ENCODE results near the gene TWSG1.
A peak's percentile ranks its signal among the peaks of the same experiment; 100 is the strongest.
"Not testable (repeated sequence)": the region's sequence is repeated elsewhere in the genome, so short reads cannot be mapped to it uniquely, and the experiment has no call there.

The TWSG1 gene

GRCh38 chr18:9422816-9423519 lies 88.4 kb downstream of the TWSG1 start:
- no peak for DNase-seq

GRCh38 chr18:9423648-9424047 lies 89.1 kb downstream of the TWSG1 start:
- not testable (repeated sequence) for DNase-seq

GRCh38 chr18:9424235-9424634 lies 89.7 kb downstream of the TWSG1 start:
- not testable (repeated sequence) for DNase-seq

GRCh38 chr18:9426753-9427152 lies 92.2 kb downstream of the TWSG1 start:
- no peak for DNase-seq

- DNase-seq: no peak
Observed at GRCh38 chr18:9428301-9428706, 93.7 kb downstream of the TWSG1 start.

GRCh38 chr18:9428862-9429661 lies 94.5 kb downstream of the TWSG1 start:
- DNase-seq: no peak

GRCh38 chr18:9429662-9429993 lies 95.1 kb downstream of the TWSG1 start:
- DNase-seq: peak in 1 of 51 donors; percentile 28

- not testable (repeated sequence) for DNase-seq
Observed at GRCh38 chr18:9430315-9430714, 95.7 kb downstream of the TWSG1 start.

GRCh38 chr18:9431296-9431695 lies 96.7 kb downstream of the TWSG1 start:
- no peak for DNase-seq

- DNase-seq: not testable (repeated sequence)
Observed at GRCh38 chr18:9433122-9433521, 98.5 kb downstream of the TWSG1 start.

GRCh38 chr18:9433671-9434121 lies 99.1 kb downstream of the TWSG1 start:
- no peak for DNase-seq

GRCh38 chr18:9434122-9434701 lies 99.6 kb downstream of the TWSG1 start:
- no peak for DNase-seq

- no peak for DNase-seq
Observed at GRCh38 chr18:9435041-9435440, 100.5 kb downstream of the TWSG1 start.

- no peak for DNase-seq
Observed at GRCh38 chr18:9436206-9436929, 101.8 kb downstream of the TWSG1 start.

- no peak for DNase-seq
Observed at GRCh38 chr18:9437021-9437437, 102.5 kb downstream of the TWSG1 start.

- no peak for DNase-seq
Observed at GRCh38 chr18:9437672-9438071, 103.1 kb downstream of the TWSG1 start.

GRCh38 chr18:9441061-9441460 lies 106.5 kb downstream of the TWSG1 start:
- no peak for DNase-seq

- no peak for DNase-seq
Observed at GRCh38 chr18:9444549-9444948, 110.0 kb downstream of the TWSG1 start.

- DNase-seq: no peak
Observed at GRCh38 chr18:9446839-9447238, 112.3 kb downstream of the TWSG1 start.

GRCh38 chr18:9447334-9447733 lies 112.8 kb downstream of the TWSG1 start:
- no peak for DNase-seq

- DNase-seq: no peak
Observed at GRCh38 chr18:9449600-9450414, 115.2 kb downstream of the TWSG1 start.
